Adrenal gland (tissue), 12 donors: ENCODE results near the gene AUTS2. TPM values are rescaled to one million over a fixed set of nuclear protein-coding genes. Genes with fewer than 3 reads are reported as not detected.

Experiments used
- DNase-seq, 7 donors: peaks; one replicate each; pipeline ENCODE4 v3.0.0-alpha.2; 2019 to 2020
- H3K27ac ChIP-seq, 5 donors: fragments of 200-600 bp; sonication (generic) in 4 of 5; 1 replicate in 3 of 5; 2 replicates in 2 of 5; pipeline versions ENCODE4 v1.5.1 to v1.8.0; 2016 to 2020; ENCODE audit warnings: mild to moderate bottlenecking in 1 of 5
- H3K27me3 ChIP-seq: fragments of 200-600 bp; 2 replicates; pipeline ENCODE4 v1.8.0; 2021
- H3K36me3 ChIP-seq, 2 donors: fragments of 200-600 bp; replicated peaks in 1 of 2; 1 replicate in 1 of 2; 2 replicates in 1 of 2; pipeline versions ENCODE4 v1.5.1 to v1.8.0; 2018 to 2022
- H3K4me1 ChIP-seq, 2 donors: fragments of 200-600 bp; replicated peaks in 1 of 2; 1 replicate in 1 of 2; 2 replicates in 1 of 2; pipeline versions ENCODE4 v1.5.1 to v1.8.0; 2018 to 2021
- H3K4me3 ChIP-seq, 4 donors: fragments of 200-600 bp; sonication (generic) in 3 of 4; one replicate each; pipeline ENCODE4 v1.5.1; 2016 to 2018
- H3K9me3 ChIP-seq, 3 donors: fragments of 200-600 bp; sonication (generic) in 1 of 3; replicated peaks in 1 of 3; 1 replicate in 2 of 3; 2 replicates in 1 of 3; pipeline versions ENCODE4 v1.5.1 to v1.8.0; 2016 to 2021
- POLR2A ChIP-seq, 2 donors: fragments of 450-650 bp; IDR thresholded peaks; one replicate each; pipeline ENCODE4 v1.6.1; 2017; ENCODE audit warnings: antibody characterized with exemption in 2 of 2, mild to moderate bottlenecking in 2 of 2, moderate library complexity in 1 of 2
- WGBS, 4 donors: extraction: QIAGEN DNeasy Blood & Tissue Kit in 2 of 4; methylation state at CpG; one replicate each; pipeline versions ENCODE4 v1.1.5 to v1.1.7; 2013 to 2017; 5-methylcytosine and 5-hydroxymethylcytosine counted together
- intact Hi-C, 2 donors: fragments of 100-400 bp; cut with DNase I; formaldehyde crosslinking; loops; one replicate each; pipeline versions ENCODE4 v1.14.1 to v1.15.0; 2022 to 2023
- polyA plus RNA-seq, 3 donors: library from polyadenylated mRNA; stranded (reverse); fragments of 200-250 nt in 2 of 3; fragments of 350-450 nt in 1 of 3; fragmentation: Illumina TruSeq in 1 of 3; extraction: RNeasy Lipid Tissue Mini Kit (QIAGEN cat#74804) in 1 of 3; gene quantifications; one replicate each; pipeline ENCODE4 v1.2.3, GENCODE V29; 2013 to 2014
- total RNA-seq, 9 donors: library from RNA; depleted of rRNA in 4 of 9; stranded (reverse); fragments of >200 nt in 4 of 9; fragments of 120-200 nt in 1 of 9; fragmentation: NEBNext Ultra II Directional in 1 of 9; extraction: Animal tissue kit (Norgen Biotek cat#: 25700) in 1 of 9; gene quantifications; one replicate each; pipeline versions ENCODE4 v1.1.0 to v1.2.4, GENCODE V29; 2013 to 2023
- TF ChIP-seq, protein P1 (sequence below), 6 experiments: fragments of 450-650 bp in 4 of 6; fragments of 200-600 bp in 2 of 6; sonication (generic) in 1 of 6; IDR thresholded peaks; 1 replicate in 5 of 6; 2 replicates in 1 of 6; pipeline versions ENCODE4 v1.5.1 to v1.8.0; 2016 to 2021; ENCODE audit warnings: antibody characterized with exemption in 6 of 6, mild to moderate bottlenecking in 2 of 6, moderate library complexity in 1 of 6
- donor health status: healthy with polysubstance abuse.
- donor health status: Bipolar disorder and iron deficiency.
- donor health status: DM: yes; HTN: yes; CAD: no.
- donor health status: DM: no; HTN: no; CAD: no.
- donor health status: DM: no; HTN: no; CAD: no.
- donor health status: DM: yes; HTN: yes; CAD: no.

The AUTS2 gene
- total and polyA plus RNA-seq, 12 donors = 6.4 to 44.0 (median 15.2) TPM

DNA sequence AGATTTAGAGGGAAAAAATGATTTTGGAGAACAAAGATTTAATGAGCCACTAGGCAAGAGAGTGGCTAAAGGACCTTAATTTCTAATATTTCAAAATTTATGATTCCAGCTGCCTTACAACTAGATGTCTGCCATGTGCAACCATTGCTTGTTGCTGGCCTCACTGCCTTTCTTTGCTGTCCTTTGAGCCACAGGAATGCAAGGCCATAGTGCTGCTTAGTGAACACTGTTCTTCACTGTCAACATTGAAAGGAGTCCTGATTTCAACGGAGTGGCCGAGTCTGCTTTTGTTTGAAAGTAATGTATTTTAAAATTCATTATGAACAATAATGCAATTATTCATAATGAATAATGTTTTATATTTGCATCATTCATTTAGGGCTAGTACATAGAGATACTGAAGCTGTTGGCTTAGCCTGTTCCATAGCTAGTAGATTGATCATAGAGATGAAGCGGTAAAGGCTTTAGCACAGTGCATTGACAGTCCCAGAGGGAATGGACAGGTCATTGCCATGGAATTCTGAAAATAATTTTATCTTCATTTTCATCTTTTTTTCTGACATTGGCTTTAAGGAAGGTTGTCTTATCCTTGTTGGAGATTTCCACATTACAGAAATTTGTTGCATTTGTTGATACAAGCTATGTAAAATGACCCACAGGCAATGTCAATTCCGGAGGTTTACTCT, 544.1 kb downstream of the AUTS2 start:
- H3K27ac ChIP-seq = no peak overlapping the region
- WGBS, 4 donors = 78 to 86% (median 81%) methylated on average over 4 of the region's 4 CpGs
- H3K4me3 ChIP-seq = no peak overlapping the region
- no peaks in the 10 kb centered on the region for H3K36me3 ChIP-seq
- no peaks in the 10 kb centered on the region for H3K4me1 ChIP-seq
- TF ChIP-seq, protein P1, sequence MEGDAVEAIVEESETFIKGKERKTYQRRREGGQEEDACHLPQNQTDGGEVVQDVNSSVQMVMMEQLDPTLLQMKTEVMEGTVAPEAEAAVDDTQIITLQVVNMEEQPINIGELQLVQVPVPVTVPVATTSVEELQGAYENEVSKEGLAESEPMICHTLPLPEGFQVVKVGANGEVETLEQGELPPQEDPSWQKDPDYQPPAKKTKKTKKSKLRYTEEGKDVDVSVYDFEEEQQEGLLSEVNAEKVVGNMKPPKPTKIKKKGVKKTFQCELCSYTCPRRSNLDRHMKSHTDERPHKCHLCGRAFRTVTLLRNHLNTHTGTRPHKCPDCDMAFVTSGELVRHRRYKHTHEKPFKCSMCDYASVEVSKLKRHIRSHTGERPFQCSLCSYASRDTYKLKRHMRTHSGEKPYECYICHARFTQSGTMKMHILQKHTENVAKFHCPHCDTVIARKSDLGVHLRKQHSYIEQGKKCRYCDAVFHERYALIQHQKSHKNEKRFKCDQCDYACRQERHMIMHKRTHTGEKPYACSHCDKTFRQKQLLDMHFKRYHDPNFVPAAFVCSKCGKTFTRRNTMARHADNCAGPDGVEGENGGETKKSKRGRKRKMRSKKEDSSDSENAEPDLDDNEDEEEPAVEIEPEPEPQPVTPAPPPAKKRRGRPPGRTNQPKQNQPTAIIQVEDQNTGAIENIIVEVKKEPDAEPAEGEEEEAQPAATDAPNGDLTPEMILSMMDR (IDR thresholded peaks at IDR 0.05) = no peak
- no peak for TF ChIP-seq POLR2A (IDR thresholded peaks at IDR 0.05)
- intact Hi-C loops = no loop called here
- no peak for DNase-seq
- no peaks in the 10 kb centered on the region for H3K9me3 ChIP-seq
- no peaks in the 10 kb centered on the region for H3K27me3 ChIP-seq

DNA sequence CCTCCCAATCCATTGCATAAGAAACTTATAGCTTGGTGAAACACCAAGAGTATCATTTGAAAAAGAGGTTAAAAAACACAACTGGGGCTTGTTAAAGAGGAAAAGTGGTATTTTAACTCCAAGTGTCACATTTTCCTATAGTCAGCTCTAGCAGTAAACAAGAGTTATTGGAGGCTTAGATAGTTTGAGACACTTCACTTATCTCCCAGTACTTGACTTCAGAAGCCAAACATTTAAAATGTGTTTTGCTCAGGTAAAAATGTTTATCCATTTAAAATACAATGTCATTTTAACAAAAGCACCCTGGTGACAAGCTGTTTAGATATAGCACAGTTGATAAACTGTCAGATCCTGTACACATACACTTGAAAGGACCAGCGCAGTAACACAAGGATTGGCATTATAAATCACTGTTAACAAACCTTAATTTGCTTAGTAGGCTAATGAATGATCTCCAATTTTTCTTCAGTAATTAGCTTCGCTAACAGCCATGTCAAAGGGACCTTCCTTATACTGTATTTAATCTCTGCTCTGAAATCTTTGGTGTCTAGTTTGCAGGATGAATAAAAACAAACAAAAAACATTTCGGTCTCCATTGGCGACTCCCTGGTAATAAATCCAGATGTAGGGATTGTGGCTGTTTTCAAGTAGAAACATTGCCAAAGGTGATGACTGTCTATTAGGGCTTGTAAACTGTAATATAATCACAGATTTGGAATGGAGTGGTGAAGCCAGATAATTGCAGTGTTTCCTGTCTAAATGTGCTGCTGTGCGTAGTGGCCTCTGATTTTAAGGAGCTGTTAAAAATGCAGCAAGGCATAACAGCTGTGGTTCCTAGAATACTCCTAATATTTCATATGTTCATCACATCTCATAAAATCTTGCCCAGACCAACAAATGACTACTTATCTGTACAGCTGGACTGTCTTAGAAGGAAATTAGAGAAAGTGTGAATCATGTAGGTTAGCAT, 545.1 kb downstream of the AUTS2 start:
- 73 to 79% (median 77%) methylated on average over 5 of the region's 5 CpGs for WGBS, 4 donors
- intact Hi-C loops = no loop called here

DNA sequence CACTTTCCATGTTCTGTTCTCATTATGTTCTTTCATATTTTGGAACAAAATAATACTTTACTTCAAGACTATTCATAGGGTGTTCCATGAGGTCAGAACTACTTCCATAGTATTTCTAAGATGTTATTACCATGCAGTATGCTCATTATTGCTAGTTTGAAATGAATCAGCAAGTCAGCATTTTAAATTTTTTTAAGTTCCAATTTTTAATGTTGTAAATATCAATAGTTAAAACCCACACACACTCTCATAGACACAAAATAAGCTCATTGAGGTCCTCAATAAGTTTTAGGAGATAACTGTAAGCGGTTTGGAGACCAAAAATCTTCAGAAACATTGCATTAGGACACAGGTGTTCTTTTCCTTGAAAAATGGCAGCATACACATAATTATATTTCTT, 550.7 kb downstream of the AUTS2 start:
- Histone ChIP-seq H3K4me1 (no peaks in the 10 kb centered on the region), H3K27me3 (no peaks in the 10 kb centered on the region), H3K36me3 (no peaks in the 10 kb centered on the region), H3K9me3 (peaks cover 0 to 5% (median 0%) of the 10 kb centered on the region in 3 donors), H3K4me3 (no peak overlapping the region), H3K27ac (no peak overlapping the region)
- no peak for TF ChIP-seq POLR2A (IDR thresholded peaks at IDR 0.05)
- TF ChIP-seq, protein P1 (IDR thresholded peaks at IDR 0.05) = no peak
- DNase-seq = no peak
- 96 to 100% (median 98%) methylated on average over 1 of the region's 1 CpG for WGBS, 4 donors
- intact Hi-C loops = no loop called here

More for the DNA sequence above, 545.1 kb downstream of the AUTS2 start:
- H3K36me3 ChIP-seq = no peaks in the 10 kb centered on the region
- TF ChIP-seq, protein P1 (IDR thresholded peaks at IDR 0.05) = no peak
- TF ChIP-seq POLR2A (IDR thresholded peaks at IDR 0.05) = no peak
- no peak overlapping the region for H3K27ac ChIP-seq
- DNase-seq = no peak
- H3K4me1 ChIP-seq = no peaks in the 10 kb centered on the region
- no peak overlapping the region for H3K4me3 ChIP-seq
- H3K9me3 ChIP-seq = no peaks in the 10 kb centered on the region
- no peaks in the 10 kb centered on the region for H3K27me3 ChIP-seq

DNA sequence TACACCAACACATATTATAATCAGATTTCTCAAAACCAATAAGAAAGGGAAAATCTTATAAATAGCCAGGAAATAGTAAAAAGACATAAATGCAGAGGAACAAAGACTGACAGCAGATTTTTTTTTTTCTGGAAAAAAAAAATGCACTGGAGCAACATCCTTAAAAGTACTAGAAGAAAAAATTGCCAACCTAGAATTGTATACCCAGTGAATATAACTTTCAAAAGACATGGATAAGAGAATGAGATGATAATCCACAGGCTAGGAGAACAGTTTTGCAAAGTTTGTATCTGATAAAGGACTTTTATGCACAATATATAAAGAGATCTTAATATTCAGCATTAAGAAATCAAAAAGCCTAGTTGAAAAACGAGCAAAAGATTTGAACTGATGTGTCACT, 554.0 kb downstream of the AUTS2 start:
- H3K4me3 ChIP-seq = no peak overlapping the region
- DNase-seq = no peak
- H3K27me3 ChIP-seq = no peaks in the 10 kb centered on the region
- H3K36me3 ChIP-seq = no peaks in the 10 kb centered on the region
- H3K9me3 ChIP-seq = peaks cover 0 to 5% (median 0%) of the 10 kb centered on the region in 3 donors
- WGBS, 4 donors = 91 to 98% (median 94%) methylated on average over 1 of the region's 1 CpG
- intact Hi-C loops = loop anchor here in 1 of 2 donors (10.0 kb wide), 1 partner anchor 98 kb away; no protein-coding TSS in a partner anchor
- H3K27ac ChIP-seq = no peak overlapping the region
- H3K4me1 ChIP-seq = no peaks in the 10 kb centered on the region
- TF ChIP-seq POLR2A (IDR thresholded peaks at IDR 0.05) = no peak
- TF ChIP-seq, protein P1 (IDR thresholded peaks at IDR 0.05) = no peak
